MM.1S (cell line): ENCODE measurements around the gene MTCL1.

ENCODE experiments used
- CTCF ChIP-seq: fragments of 300-600 bp; sonication (generic); IDR thresholded peaks from 2 replicates; pipeline ENCODE4 v1.5.1; 2016; ENCODE audit warnings: antibody characterized with exemption, low read length, mixed read lengths
- EZH2 ChIP-seq: fragments of 300-600 bp; sonication (generic); optimal IDR thresholded peaks from 2 replicates; pipeline ENCODE3; 2017; ENCODE audit warnings: low read depth, mild to moderate bottlenecking, antibody characterized with exemption, low read length, mixed read lengths
- EZH2phosphoT487 ChIP-seq: fragments of 300-600 bp; sonication (generic); IDR thresholded peaks from 2 replicates; pipeline ENCODE4 v1.6.1; 2018; ENCODE audit warnings: antibody characterized with exemption, low read length

GRCh38 chr18:8786483-8787370 lies 81.4 kb downstream of the MTCL1 start:
- TF ChIP-seq EZH2 (no peak), CTCF (no peak), EZH2phosphoT487 (no peak)
